ENCODE measurements around the gene EPHB2. TPM values are rescaled to one million over a fixed set of nuclear protein-coding genes. Genes with fewer than 3 reads are reported as not detected.
A peak's percentile ranks its signal among the peaks of the same experiment; 100 is the strongest.

EPHB2 gene
- total and polyA plus RNA-seq, 11 donors, result 0.11 to 6.3 (median 0.70) TPM

DNA sequence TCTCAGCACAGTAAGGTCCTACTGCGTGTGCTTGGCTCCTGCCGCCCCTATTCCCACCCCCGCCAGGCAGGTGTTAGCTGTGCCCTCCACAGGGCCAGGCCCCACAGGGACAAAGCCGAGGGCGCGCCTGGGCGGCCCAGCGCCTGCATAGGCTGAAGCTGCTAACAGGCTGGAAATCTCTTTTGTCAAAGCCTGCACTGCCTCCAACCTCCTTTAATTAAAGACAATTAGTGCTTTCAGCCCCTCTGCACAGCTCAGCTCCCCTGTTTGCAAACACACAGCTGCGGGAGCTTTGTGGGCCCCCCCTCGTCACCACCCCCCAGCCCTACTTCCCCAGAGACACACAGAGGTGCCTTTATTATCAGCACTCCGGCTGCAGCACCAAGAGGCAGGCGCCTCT is 95.9 kb downstream of the EPHB2 start:
- 78 to 82% (median 80%) methylated on average over 12 of the region's 12 CpGs for WGBS, 4 donors
- Histone ChIP-seq H3K4me1 (peaks cover 0 to 18% (median 7%) of the 10 kb centered on the region in 12 donors), H3K27ac (no peak overlapping the region), H3K27me3 (peaks cover 0 to 6% (median 0%) of the 10 kb centered on the region in 9 donors), H3K36me3 (no peaks in the 10 kb centered on the region), H3K9me3 (no peaks in the 10 kb centered on the region), H3K4me3 (no peak overlapping the region)
- DNase-seq (peak in 1 of 5 donors; percentile 1), ATAC-seq (no peak)
- TF ChIP-seq, protein P1, sequence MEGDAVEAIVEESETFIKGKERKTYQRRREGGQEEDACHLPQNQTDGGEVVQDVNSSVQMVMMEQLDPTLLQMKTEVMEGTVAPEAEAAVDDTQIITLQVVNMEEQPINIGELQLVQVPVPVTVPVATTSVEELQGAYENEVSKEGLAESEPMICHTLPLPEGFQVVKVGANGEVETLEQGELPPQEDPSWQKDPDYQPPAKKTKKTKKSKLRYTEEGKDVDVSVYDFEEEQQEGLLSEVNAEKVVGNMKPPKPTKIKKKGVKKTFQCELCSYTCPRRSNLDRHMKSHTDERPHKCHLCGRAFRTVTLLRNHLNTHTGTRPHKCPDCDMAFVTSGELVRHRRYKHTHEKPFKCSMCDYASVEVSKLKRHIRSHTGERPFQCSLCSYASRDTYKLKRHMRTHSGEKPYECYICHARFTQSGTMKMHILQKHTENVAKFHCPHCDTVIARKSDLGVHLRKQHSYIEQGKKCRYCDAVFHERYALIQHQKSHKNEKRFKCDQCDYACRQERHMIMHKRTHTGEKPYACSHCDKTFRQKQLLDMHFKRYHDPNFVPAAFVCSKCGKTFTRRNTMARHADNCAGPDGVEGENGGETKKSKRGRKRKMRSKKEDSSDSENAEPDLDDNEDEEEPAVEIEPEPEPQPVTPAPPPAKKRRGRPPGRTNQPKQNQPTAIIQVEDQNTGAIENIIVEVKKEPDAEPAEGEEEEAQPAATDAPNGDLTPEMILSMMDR (IDR thresholded peaks at IDR 0.05), result no peak
- TF ChIP-seq POLR2A (IDR thresholded peaks at IDR 0.05), result no peak
- intact Hi-C loops (cut with DNase I), result no loop called here

DNA sequence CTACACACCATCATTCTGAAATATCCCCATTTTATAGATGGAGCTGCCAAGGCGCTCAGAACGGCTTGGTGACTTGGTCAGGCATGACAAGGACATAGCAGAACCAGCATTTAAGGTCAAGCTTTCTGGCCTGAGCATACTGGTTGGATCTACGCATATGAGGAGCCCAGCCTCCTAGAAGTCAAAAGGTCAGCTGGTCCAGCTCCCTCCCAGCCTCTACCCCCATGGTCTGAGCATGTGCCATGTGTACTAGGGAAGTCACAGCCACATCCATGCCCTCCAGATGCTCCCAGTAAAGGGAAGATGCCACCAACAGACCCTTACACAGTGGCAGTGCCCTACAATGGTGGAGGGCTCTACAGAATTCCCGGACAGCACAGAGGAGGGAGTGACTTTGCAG is 96.7 kb downstream of the EPHB2 start:
- DNase-seq (peak in 1 of 5 donors; percentile 9), ATAC-seq (no peak)
- Histone ChIP-seq H3K27ac (no peak overlapping the region), H3K27me3 (peaks cover 0 to 3% (median 0%) of the 10 kb centered on the region in 9 donors), H3K4me3 (no peak overlapping the region), H3K4me1 (peaks cover 0 to 18% (median 7%) of the 10 kb centered on the region in 12 donors), H3K36me3 (no peaks in the 10 kb centered on the region), H3K9me3 (no peaks in the 10 kb centered on the region)
- no peak for TF ChIP-seq POLR2A (IDR thresholded peaks at IDR 0.05)
- TF ChIP-seq, protein P1 (IDR thresholded peaks at IDR 0.05), result no peak
- intact Hi-C loops (cut with DNase I), result no loop called here
- 83 to 96% (median 95%) methylated on average over 4 of the region's 4 CpGs for WGBS, 4 donors

DNA sequence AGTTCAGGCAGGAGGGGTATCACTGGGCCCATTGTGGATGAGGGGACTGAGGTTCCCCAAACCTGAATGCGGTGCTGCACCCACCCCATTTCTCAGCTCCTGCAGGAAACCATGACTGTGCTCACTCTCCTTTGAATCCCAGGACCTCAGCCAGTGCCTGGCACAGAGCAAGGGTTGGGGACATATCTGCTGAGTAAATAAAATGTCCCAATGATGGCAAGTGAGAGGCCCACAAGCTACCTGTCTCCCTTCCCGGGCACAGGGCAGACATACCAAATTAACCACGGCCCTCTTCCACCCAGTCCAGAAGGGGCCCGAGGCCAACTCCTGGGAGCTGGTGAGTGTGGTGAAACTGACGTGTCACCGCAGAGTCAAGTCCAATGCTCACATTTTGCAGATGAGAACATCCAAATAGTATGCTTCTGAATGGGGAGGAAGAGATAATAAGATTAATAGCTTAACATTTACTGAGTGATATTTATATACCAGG is 97.6 kb downstream of the EPHB2 start:
- DNase-seq (peak in 1 of 5 donors; percentile 32), ATAC-seq (peak in 3 of 4 donors; percentile 18 to 62 (median 47))
- Histone ChIP-seq H3K4me3 (no peak overlapping the region), H3K36me3 (no peaks in the 10 kb centered on the region), H3K27ac (peak overlapping the region in 3 of 12 donors; percentile 37 to 74 (median 46)), H3K27me3 (peaks cover 0 to 3% (median 0%) of the 10 kb centered on the region in 9 donors), H3K4me1 (peaks cover 0 to 18% (median 7%) of the 10 kb centered on the region in 12 donors), H3K9me3 (no peaks in the 10 kb centered on the region)
- TF ChIP-seq, protein P1 (IDR thresholded peaks at IDR 0.05), result no peak
- TF ChIP-seq POLR2A (IDR thresholded peaks at IDR 0.05), result no peak
- intact Hi-C loops (cut with DNase I), result no loop called here
- WGBS, 4 donors, result 51 to 76% (median 68%) methylated on average over 6 of the region's 6 CpGs

DNA sequence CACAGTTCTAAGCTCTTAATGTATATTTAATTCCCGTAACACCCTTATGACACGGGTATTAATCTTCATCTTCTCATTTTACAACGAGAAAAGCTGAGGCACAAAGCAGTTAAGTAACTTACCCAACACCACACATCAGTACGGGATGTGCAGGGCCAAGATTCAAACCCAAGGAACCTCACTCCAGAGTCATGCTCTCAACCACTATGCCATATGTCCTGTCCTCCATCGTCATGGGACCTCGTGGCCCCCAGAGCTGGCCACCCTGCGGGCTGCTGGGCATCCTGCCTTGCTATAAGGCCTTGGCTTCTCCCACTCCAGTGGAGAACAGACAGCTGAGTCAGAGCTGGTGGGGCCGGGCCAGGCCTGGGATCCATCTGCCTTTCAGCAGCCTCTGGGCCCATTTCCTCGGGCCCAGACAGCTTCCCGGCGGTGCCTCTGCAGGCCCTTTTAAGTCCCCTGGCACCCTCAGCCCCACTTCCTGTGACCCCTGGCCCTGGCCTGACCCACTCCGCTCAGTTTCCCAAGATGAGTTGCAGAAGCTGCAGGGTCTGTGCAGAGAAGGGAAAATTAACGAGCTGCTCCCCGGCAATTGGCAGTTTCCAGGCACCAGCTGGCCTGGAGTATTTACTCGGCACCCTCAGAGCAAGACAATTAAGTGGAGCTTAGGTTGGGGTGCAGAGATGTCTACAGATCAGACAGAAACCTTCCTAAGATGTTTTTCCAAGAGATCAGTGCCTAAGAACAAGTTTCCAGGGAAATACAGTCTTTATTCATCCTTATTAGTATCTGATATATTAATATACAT is 98.2 kb downstream of the EPHB2 start:
- Histone ChIP-seq H3K4me3 (no peak overlapping the region), H3K27me3 (peaks cover 0 to 3% (median 0%) of the 10 kb centered on the region in 9 donors), H3K4me1 (peaks cover 0 to 18% (median 7%) of the 10 kb centered on the region in 12 donors), H3K36me3 (no peaks in the 10 kb centered on the region), H3K9me3 (no peaks in the 10 kb centered on the region), H3K27ac (peak overlapping the region in 4 of 12 donors; percentile 17 to 74 (median 42))
- DNase-seq (peak; percentile 30 to 85 (median 75)), ATAC-seq (peak; percentile 41 to 92 (median 77))
- WGBS, 4 donors, result 44 to 55% (median 50%) methylated on average over 14 to 15 of the region's 15 CpGs
- TF ChIP-seq POLR2A (IDR thresholded peaks at IDR 0.05), result no peak
- TF ChIP-seq, protein P1 (IDR thresholded peaks at IDR 0.05), result no peak
- intact Hi-C loops (cut with DNase I), result no loop called here
